Keratinocyte (primary cell): ENCODE results near the gene FMNL2.

ENCODE experiments used
- EZH2 ChIP-seq: IDR thresholded peaks from one replicate; pipeline ENCODE4 v1.6.1; 2012; ENCODE audit warnings: inconsistent platforms, mild to moderate bottlenecking, low read length, moderate library complexity
- TF ChIP-seq, protein P1 (sequence below), 3 experiments: IDR thresholded peaks in 1 of 3; conservative IDR thresholded peaks in 1 of 3; optimal IDR thresholded peaks in 1 of 3; 2 replicates in 2 of 3; 3 replicates in 1 of 3; pipeline versions ENCODE3 to v1.5.1; 2011; ENCODE audit warnings: low read length in 3 of 3, mild to moderate bottlenecking in 3 of 3, moderate library complexity in 2 of 3, control low read depth in 1 of 3, inconsistent platforms in 1 of 3; ENCODE audit not compliant: insufficient read depth in 2 of 3; ENCODE audit errors: extremely low read depth in 1 of 3

DNA sequence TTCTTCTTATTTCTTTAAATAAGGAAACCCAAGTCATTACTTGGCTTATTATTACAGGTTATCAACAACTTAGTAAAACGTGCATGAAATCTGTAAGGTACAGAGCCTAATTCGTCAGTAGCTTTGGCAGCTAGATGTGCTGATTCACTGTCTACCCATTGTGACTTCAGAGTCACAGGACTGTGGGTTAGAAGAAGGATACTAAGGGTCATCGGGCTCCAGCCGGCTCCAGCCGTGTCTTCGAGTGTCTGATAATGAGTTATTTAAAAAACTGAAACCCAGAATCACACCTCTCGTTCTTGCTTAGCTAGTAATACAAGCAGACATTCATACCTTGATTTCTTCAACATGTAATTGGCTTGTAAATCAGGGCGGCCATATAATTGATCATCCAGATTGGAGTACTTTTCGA, 170.5 kb downstream of the FMNL2 start:
- TF ChIP-seq, protein P1, sequence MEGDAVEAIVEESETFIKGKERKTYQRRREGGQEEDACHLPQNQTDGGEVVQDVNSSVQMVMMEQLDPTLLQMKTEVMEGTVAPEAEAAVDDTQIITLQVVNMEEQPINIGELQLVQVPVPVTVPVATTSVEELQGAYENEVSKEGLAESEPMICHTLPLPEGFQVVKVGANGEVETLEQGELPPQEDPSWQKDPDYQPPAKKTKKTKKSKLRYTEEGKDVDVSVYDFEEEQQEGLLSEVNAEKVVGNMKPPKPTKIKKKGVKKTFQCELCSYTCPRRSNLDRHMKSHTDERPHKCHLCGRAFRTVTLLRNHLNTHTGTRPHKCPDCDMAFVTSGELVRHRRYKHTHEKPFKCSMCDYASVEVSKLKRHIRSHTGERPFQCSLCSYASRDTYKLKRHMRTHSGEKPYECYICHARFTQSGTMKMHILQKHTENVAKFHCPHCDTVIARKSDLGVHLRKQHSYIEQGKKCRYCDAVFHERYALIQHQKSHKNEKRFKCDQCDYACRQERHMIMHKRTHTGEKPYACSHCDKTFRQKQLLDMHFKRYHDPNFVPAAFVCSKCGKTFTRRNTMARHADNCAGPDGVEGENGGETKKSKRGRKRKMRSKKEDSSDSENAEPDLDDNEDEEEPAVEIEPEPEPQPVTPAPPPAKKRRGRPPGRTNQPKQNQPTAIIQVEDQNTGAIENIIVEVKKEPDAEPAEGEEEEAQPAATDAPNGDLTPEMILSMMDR (optimal IDR thresholded peaks at IDR 0.05 in 1 of 3, IDR thresholded peaks at IDR 0.05 in 1 of 3, conservative IDR thresholded peaks at IDR 0.05 in 1 of 3; ENCODE audit: extremely low read depth in 1 of 3, insufficient read depth in 2 of 3, low read length in 3 of 3), result no peak
- TF ChIP-seq EZH2, result no peak
